ENCODE measurements around the gene PLEKHG4B. TPM values are rescaled to one million over a fixed set of nuclear protein-coding genes. Genes with fewer than 3 reads are reported as not detected.
"Not testable (repeated sequence)": the region's sequence is repeated elsewhere in the genome, so short reads cannot be mapped to it uniquely, and the experiment has no call there.

PLEKHG4B gene
- total and polyA plus RNA-seq, 2 of the 4 experiments (the other 2 are of a cell fraction): 1.1 TPM

GRCh38 chr5:102411-103043, 10.6 kb downstream of the PLEKHG4B start:
- Histone ChIP-seq H3K4me1 (ENCODE audit: control insufficient read depth, insufficient read depth, low read length) (no peaks in the 10 kb centered on the region), H4K5ac (ENCODE audit: low read depth, low read length) (no peak overlapping the region), H2BK15ac (ENCODE audit: low read depth, low read length) (no peak overlapping the region), H4K8ac (ENCODE audit: low read depth in 2 of 2, low read length in 2 of 2) (no peak overlapping the region), H3K27me3 (ENCODE audit: control insufficient read depth, insufficient read depth, low read length) (peaks cover 36% of the 10 kb centered on the region), H3K9me3 (ENCODE audit: control insufficient read depth, insufficient read depth, low read length) (no peaks in the 10 kb centered on the region), H4K20me1 (ENCODE audit: insufficient read depth, low read length) (no peaks in the 10 kb centered on the region), H3K9ac (ENCODE audit: low read depth, low read length) (no peak overlapping the region), H2AK9ac (replicated peaks; ENCODE audit: low read depth, low read length, poor library complexity) (no peak overlapping the region), H2BK20ac (ENCODE audit: low read depth, low read length) (no peak overlapping the region), H4K91ac (ENCODE audit: insufficient read depth, low read depth, low read length) (no peak overlapping the region), H3K27ac (ENCODE audit: insufficient read depth, low read length) (no peak overlapping the region), H3K56ac (ENCODE audit: extremely low read depth, insufficient read depth, low read length) (no peak overlapping the region), H3K4ac (ENCODE audit: low read depth, low read length) (no peak overlapping the region), H3K23ac (ENCODE audit: low read depth, low read length) (no peak overlapping the region), H3K4me2 (ENCODE audit: low read depth, low read length) (no peak overlapping the region), H3K36me3 (ENCODE audit: control insufficient read depth, insufficient read depth, low read length) (no peaks in the 10 kb centered on the region), H3K4me3 (ENCODE audit: insufficient read depth, low read depth, low read length) (no peak overlapping the region), H3K14ac (replicated peaks; ENCODE audit: low read depth, low read length) (no peak overlapping the region), H2AFZ (replicated peaks; ENCODE audit: low read length, poor library complexity) (no peak overlapping the region), H2AK5ac (ENCODE audit: low read depth, low read length) (no peak overlapping the region), H2BK120ac (ENCODE audit: low read depth, low read length) (no peak overlapping the region), H3K9me1 (ENCODE audit: insufficient read depth, low read length) (no peaks in the 10 kb centered on the region), H3K18ac (ENCODE audit: low read depth, low read length) (no peak overlapping the region), H2BK5ac (ENCODE audit: low read depth, low read length, poor library complexity, severe bottlenecking) (no peak overlapping the region), H3K79me1 (ENCODE audit: low read depth in 1 of 2, low read length in 2 of 2) (no peaks in the 10 kb centered on the region)
- DNase-seq: peak; percentile 8
- no TSS peak for BruUV-seq (replicated peaks)
- ChIA-PET CTCF (no interaction called here), POLR2A (ENCODE audit: unreplicated experiment) (no interaction called here)
- WGBS, 2 experiments (ENCODE audit: extremely low coverage in 2 of 2, insufficient read length in 1 of 2): 25% methylated on average over 4 of the region's 15 CpGs; no CpG with 5 or more reads in 1 of the 2 experiments
- in situ Hi-C loops (cut with MboI; ENCODE audit: low sequenced_read_pairs): no loop called here
- no peak for ATAC-seq (ENCODE audit: low read depth)
- TF ChIP-seq, protein P1, sequence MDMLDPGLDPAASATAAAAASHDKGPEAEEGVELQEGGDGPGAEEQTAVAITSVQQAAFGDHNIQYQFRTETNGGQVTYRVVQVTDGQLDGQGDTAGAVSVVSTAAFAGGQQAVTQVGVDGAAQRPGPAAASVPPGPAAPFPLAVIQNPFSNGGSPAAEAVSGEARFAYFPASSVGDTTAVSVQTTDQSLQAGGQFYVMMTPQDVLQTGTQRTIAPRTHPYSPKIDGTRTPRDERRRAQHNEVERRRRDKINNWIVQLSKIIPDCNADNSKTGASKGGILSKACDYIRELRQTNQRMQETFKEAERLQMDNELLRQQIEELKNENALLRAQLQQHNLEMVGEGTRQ (IDR thresholded peaks at IDR 0.05; ENCODE audit: low read depth, low read length): no peak
- no peak for TF ChIP-seq CTCF (conservative IDR thresholded peaks at IDR 0.05; ENCODE audit: low read depth, low read length)
- TF ChIP-seq CHD1 (IDR thresholded peaks at IDR 0.05; ENCODE audit: low read depth, low read length): no peak
- intact Hi-C loops (cut with micrococcal nuclease): no loop called here
- dilution Hi-C loops (cut with HindIII; ENCODE audit: low sequenced_read_pairs, unreplicated experiment): no loop called here

DNA sequence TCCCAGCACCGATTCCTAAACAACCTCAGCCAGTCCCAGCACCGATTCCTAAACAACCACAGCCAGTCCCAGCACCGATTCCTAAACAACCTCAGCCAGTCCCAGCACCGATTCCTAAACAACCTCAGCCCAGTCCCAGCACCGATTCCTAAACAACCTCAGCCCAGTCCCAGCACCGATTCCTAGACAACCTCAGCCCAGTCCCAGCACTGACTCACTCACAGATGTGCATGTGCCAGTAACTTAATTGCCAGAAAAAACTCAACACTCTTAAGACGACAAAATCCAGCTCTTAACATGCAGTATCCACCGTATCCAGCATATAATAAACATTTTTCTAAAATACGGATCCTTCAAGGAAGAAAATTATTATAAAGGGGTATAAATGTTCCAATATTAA, 12.1 kb downstream of the PLEKHG4B start:
- BruUV-seq (replicated peaks); H2AK9ac ChIP-seq (replicated peaks; ENCODE audit: low read depth, low read length, poor library complexity); H3K36me3 ChIP-seq (ENCODE audit: control insufficient read depth, insufficient read depth, low read length); H3K9me3 ChIP-seq (ENCODE audit: control insufficient read depth, insufficient read depth, low read length); H2AK5ac ChIP-seq (ENCODE audit: low read depth, low read length); H3K4me3 ChIP-seq (ENCODE audit: insufficient read depth, low read depth, low read length); H3K4ac ChIP-seq (ENCODE audit: low read depth, low read length); ATAC-seq (ENCODE audit: low read depth); H3K18ac ChIP-seq (ENCODE audit: low read depth, low read length); intact Hi-C loops (cut with micrococcal nuclease); in situ Hi-C loops (cut with MboI; ENCODE audit: low sequenced_read_pairs); H3K4me2 ChIP-seq (ENCODE audit: low read depth, low read length); H3K79me1 ChIP-seq (ENCODE audit: low read depth in 1 of 2, low read length in 2 of 2); H3K9me1 ChIP-seq (ENCODE audit: insufficient read depth, low read length); H2BK20ac ChIP-seq (ENCODE audit: low read depth, low read length); H3K14ac ChIP-seq (replicated peaks; ENCODE audit: low read depth, low read length); CTCF ChIA-PET; H4K91ac ChIP-seq (ENCODE audit: insufficient read depth, low read depth, low read length); H4K8ac ChIP-seq (ENCODE audit: low read depth in 2 of 2, low read length in 2 of 2); H3K23ac ChIP-seq (ENCODE audit: low read depth, low read length); H3K4me1 ChIP-seq (ENCODE audit: control insufficient read depth, insufficient read depth, low read length); H4K20me1 ChIP-seq (ENCODE audit: insufficient read depth, low read length); H2BK15ac ChIP-seq (ENCODE audit: low read depth, low read length); H4K5ac ChIP-seq (ENCODE audit: low read depth, low read length); dilution Hi-C loops (cut with HindIII; ENCODE audit: low sequenced_read_pairs, unreplicated experiment); POLR2A ChIA-PET (ENCODE audit: unreplicated experiment); H3K27ac ChIP-seq (ENCODE audit: insufficient read depth, low read length); H2BK5ac ChIP-seq (ENCODE audit: low read depth, low read length, poor library complexity, severe bottlenecking); H2BK120ac ChIP-seq (ENCODE audit: low read depth, low read length); H3K56ac ChIP-seq (ENCODE audit: extremely low read depth, insufficient read depth, low read length); H3K9ac ChIP-seq (ENCODE audit: low read depth, low read length); DNase-seq; H2AFZ ChIP-seq (replicated peaks; ENCODE audit: low read length, poor library complexity): not testable (repeated sequence)
- WGBS, 2 experiments (ENCODE audit: extremely low coverage in 2 of 2, insufficient read length in 1 of 2): 100% methylated on average over 1 of the region's 9 CpGs; no CpG with 5 or more reads in 1 of the 2 experiments
- peaks cover 38% of the 10 kb centered on the region for H3K27me3 ChIP-seq (ENCODE audit: control insufficient read depth, insufficient read depth, low read length)

Measured in IMR-90 (cell line).